ENCODE results near the gene FBXO48. TPM values are rescaled to one million over a fixed set of nuclear protein-coding genes. Genes with fewer than 3 reads are reported as not detected.

The FBXO48 gene
- total RNA-seq, 1 donor from 2014 or later = 0.64 TPM

- DNase-seq (ENCODE audit: extremely low read depth, low read depth, low spot score) = no peak
Observed at GRCh38 chr2:68414876-68415275, 52.2 kb downstream of the FBXO48 start.

- DNase-seq (ENCODE audit: extremely low read depth, low read depth, low spot score) = no peak
Observed at GRCh38 chr2:68414452-68414851, 52.6 kb downstream of the FBXO48 start.

GRCh38 chr2:68413466-68413865 lies 53.6 kb downstream of the FBXO48 start:
- no peak for DNase-seq (ENCODE audit: extremely low read depth, low read depth, low spot score)

- DNase-seq (ENCODE audit: extremely low read depth, low read depth, low spot score) = no peak
Observed at GRCh38 chr2:68412127-68412819, 54.8 kb downstream of the FBXO48 start.

- no peak for DNase-seq (ENCODE audit: extremely low read depth, low read depth, low spot score)
Observed at GRCh38 chr2:68411397-68412126, 55.5 kb downstream of the FBXO48 start.

Other genes starting within 250 kb of the FBXO48 start
- gene PPP3R1, start 214.8 kb downstream of the FBXO48 start, total RNA-seq = 28.1 and 39.4 TPM in 2 replicates
- gene CNRIP1, start 147.3 kb downstream of the FBXO48 start, total RNA-seq = 44.5 and 50.6 TPM in 2 replicates
- 0.12 TPM in 1 of 2 replicates, not detected in the other for gene PLEK, start 102.0 kb downstream of the FBXO48 start, total RNA-seq
- 2.4 and 3.3 TPM in 2 replicates for gene APLF, start 291 bp upstream of the FBXO48 start, total RNA-seq
- gene PROKR1, start 176.3 kb upstream of the FBXO48 start, total RNA-seq = not detected in 2 replicates